ENCODE results near the gene B4GALT5. TPM values are rescaled to one million over a fixed set of nuclear protein-coding genes. Genes with fewer than 3 reads are reported as not detected.

The B4GALT5 gene
- total and polyA plus RNA-seq, 5 donors from 2014 or later, result 0.45 to 13.6 (median 1.1) TPM

- Mint-ChIP-seq H3K4me1 (peaks cover 17 to 60% (median 38%) of the 10 kb centered on the region in 4 donors), H3K36me3 (no peaks in the 10 kb centered on the region), H3K27me3 (no peaks in the 10 kb centered on the region), H3K27ac (peak overlapping the region in 1 of 3 donors; percentile 49), H3K9me3 (no peaks in the 10 kb centered on the region), H3K4me3 (no peak overlapping the region)
- H3K27ac ChIP-seq (ENCODE audit: insufficient read depth, low read length, poor library complexity, severe bottlenecking), result no peak overlapping the region
- no peaks in the 10 kb centered on the region for H3K36me3 ChIP-seq (ENCODE audit: control insufficient read depth, insufficient read depth, low read length)
- no peaks in the 10 kb centered on the region for H3K27me3 ChIP-seq (ENCODE audit: control insufficient read depth, insufficient read depth, low read length)
- ATAC-seq (ENCODE audit: low read depth in 2 of 2), result no peak
- no peak overlapping the region for H3K4me3 ChIP-seq (ENCODE audit: low read depth, low read length)
- no peak for DNase-seq
- no peaks in the 10 kb centered on the region for H3K9me3 ChIP-seq (ENCODE audit: control insufficient read depth in 2 of 2, low read length in 2 of 2)
- H3K4me1 ChIP-seq (ENCODE audit: control insufficient read depth, insufficient read depth, low read length, poor library complexity, severe bottlenecking), result peaks cover 5% of the 10 kb centered on the region
Measured at GRCh38 chr20:49692941-49693340, 20.7 kb downstream of the B4GALT5 start.

GRCh38 chr20:49691818-49692568, 21.7 kb downstream of the B4GALT5 start:
- no peak overlapping the region for H3K27ac ChIP-seq (ENCODE audit: insufficient read depth, low read length, poor library complexity, severe bottlenecking)
- H3K27ac Mint-ChIP-seq, result peak overlapping the region in 1 of 3 donors; percentile 21
- no peak overlapping the region for H3K4me3 Mint-ChIP-seq
- H3K4me1 ChIP-seq (ENCODE audit: control insufficient read depth, insufficient read depth, low read length, poor library complexity, severe bottlenecking), result no peaks in the 10 kb centered on the region
- ATAC-seq (ENCODE audit: low read depth in 2 of 2) (no peak), DNase-seq (no peak)
- peaks cover 18 to 52% (median 35%) of the 10 kb centered on the region in 4 donors for H3K4me1 Mint-ChIP-seq
- no peaks in the 10 kb centered on the region for H3K36me3 ChIP-seq (ENCODE audit: control insufficient read depth, insufficient read depth, low read length)
- H3K4me3 ChIP-seq (ENCODE audit: low read depth, low read length), result no peak overlapping the region
- H3K36me3 Mint-ChIP-seq, result no peaks in the 10 kb centered on the region
- H3K27me3 ChIP-seq (ENCODE audit: control insufficient read depth, insufficient read depth, low read length), result no peaks in the 10 kb centered on the region
- H3K9me3 ChIP-seq (ENCODE audit: control insufficient read depth in 2 of 2, low read length in 2 of 2), result no peaks in the 10 kb centered on the region
- H3K9me3 Mint-ChIP-seq, result no peaks in the 10 kb centered on the region
- no peaks in the 10 kb centered on the region for H3K27me3 Mint-ChIP-seq

- no peaks in the 10 kb centered on the region for H3K9me3 ChIP-seq (ENCODE audit: control insufficient read depth in 2 of 2, low read length in 2 of 2)
- Mint-ChIP-seq H3K4me3 (no peak overlapping the region), H3K9me3 (no peaks in the 10 kb centered on the region), H3K36me3 (no peaks in the 10 kb centered on the region), H3K27ac (peak overlapping the region in 1 of 3 donors; percentile 21), H3K4me1 (peaks cover 13 to 46% (median 39%) of the 10 kb centered on the region in 4 donors), H3K27me3 (no peaks in the 10 kb centered on the region)
- no peak for ATAC-seq (ENCODE audit: low read depth in 2 of 2)
- peak overlapping the region; percentile 10 for H3K27ac ChIP-seq (ENCODE audit: insufficient read depth, low read length, poor library complexity, severe bottlenecking)
- no peaks in the 10 kb centered on the region for H3K36me3 ChIP-seq (ENCODE audit: control insufficient read depth, insufficient read depth, low read length)
- H3K27me3 ChIP-seq (ENCODE audit: control insufficient read depth, insufficient read depth, low read length), result no peaks in the 10 kb centered on the region
- H3K4me1 ChIP-seq (ENCODE audit: control insufficient read depth, insufficient read depth, low read length, poor library complexity, severe bottlenecking), result no peaks in the 10 kb centered on the region
- H3K4me3 ChIP-seq (ENCODE audit: low read depth, low read length), result no peak overlapping the region
- no peak for DNase-seq
Measured at GRCh38 chr20:49690899-49691620, 22.6 kb downstream of the B4GALT5 start.

- Mint-ChIP-seq H3K4me1 (peaks cover 8 to 39% (median 31%) of the 10 kb centered on the region in 4 donors), H3K27ac (peak overlapping the region in 2 of 3 donors; percentile 23 to 43), H3K27me3 (no peaks in the 10 kb centered on the region), H3K4me3 (no peak overlapping the region), H3K36me3 (peaks cover 4% of the 10 kb centered on the region), H3K9me3 (no peaks in the 10 kb centered on the region)
- Histone ChIP-seq H3K27ac (ENCODE audit: insufficient read depth, low read length, poor library complexity, severe bottlenecking) (no peak overlapping the region), H3K36me3 (ENCODE audit: control insufficient read depth, insufficient read depth, low read length) (no peaks in the 10 kb centered on the region), H3K4me3 (ENCODE audit: low read depth, low read length) (no peak overlapping the region), H3K4me1 (ENCODE audit: control insufficient read depth, insufficient read depth, low read length, poor library complexity, severe bottlenecking) (no peaks in the 10 kb centered on the region), H3K9me3 (ENCODE audit: control insufficient read depth in 2 of 2, low read length in 2 of 2) (no peaks in the 10 kb centered on the region), H3K27me3 (ENCODE audit: control insufficient read depth, insufficient read depth, low read length) (no peaks in the 10 kb centered on the region)
- no peak for DNase-seq
- ATAC-seq (ENCODE audit: low read depth in 2 of 2), result no peak
Measured at GRCh38 chr20:49687595-49688567, 25.8 kb downstream of the B4GALT5 start.

GRCh38 chr20:49685809-49686208, 27.9 kb downstream of the B4GALT5 start:
- Histone ChIP-seq H3K9me3 (ENCODE audit: control insufficient read depth in 2 of 2, low read length in 2 of 2) (no peaks in the 10 kb centered on the region), H3K4me1 (ENCODE audit: control insufficient read depth, insufficient read depth, low read length, poor library complexity, severe bottlenecking) (no peaks in the 10 kb centered on the region)
- H3K4me1 Mint-ChIP-seq, result peaks cover 8 to 34% (median 28%) of the 10 kb centered on the region in 4 donors

GRCh38 chr20:49685161-49685601, 28.5 kb downstream of the B4GALT5 start:
- Mint-ChIP-seq H3K36me3 (peaks cover 19% of the 10 kb centered on the region), H3K27me3 (no peaks in the 10 kb centered on the region), H3K27ac (peak overlapping the region in 1 of 3 donors; percentile 15), H3K4me3 (no peak overlapping the region), H3K9me3 (no peaks in the 10 kb centered on the region), H3K4me1 (peaks cover 8 to 35% (median 29%) of the 10 kb centered on the region in 4 donors)
- ATAC-seq (ENCODE audit: low read depth in 2 of 2) (no peak), DNase-seq (no peak)
- no peaks in the 10 kb centered on the region for H3K4me1 ChIP-seq (ENCODE audit: control insufficient read depth, insufficient read depth, low read length, poor library complexity, severe bottlenecking)
- H3K36me3 ChIP-seq (ENCODE audit: control insufficient read depth, insufficient read depth, low read length), result no peaks in the 10 kb centered on the region
- no peaks in the 10 kb centered on the region for H3K27me3 ChIP-seq (ENCODE audit: control insufficient read depth, insufficient read depth, low read length)
- no peaks in the 10 kb centered on the region for H3K9me3 ChIP-seq (ENCODE audit: control insufficient read depth in 2 of 2, low read length in 2 of 2)
- no peak overlapping the region for H3K27ac ChIP-seq (ENCODE audit: insufficient read depth, low read length, poor library complexity, severe bottlenecking)
- H3K4me3 ChIP-seq (ENCODE audit: low read depth, low read length), result no peak overlapping the region

More at GRCh38 chr20:49685809-49686208, 27.9 kb downstream of the B4GALT5 start:
- Histone ChIP-seq H3K36me3 (ENCODE audit: control insufficient read depth, insufficient read depth, low read length) (no peaks in the 10 kb centered on the region), H3K27ac (ENCODE audit: insufficient read depth, low read length, poor library complexity, severe bottlenecking) (no peak overlapping the region), H3K4me3 (ENCODE audit: low read depth, low read length) (no peak overlapping the region), H3K27me3 (ENCODE audit: control insufficient read depth, insufficient read depth, low read length) (no peaks in the 10 kb centered on the region)
- DNase-seq (no peak), ATAC-seq (ENCODE audit: low read depth in 2 of 2) (no peak)
- no peak overlapping the region for H3K27ac Mint-ChIP-seq
- peaks cover 19% of the 10 kb centered on the region for H3K36me3 Mint-ChIP-seq
- no peak overlapping the region for H3K4me3 Mint-ChIP-seq
- no peaks in the 10 kb centered on the region for H3K9me3 Mint-ChIP-seq
- no peaks in the 10 kb centered on the region for H3K27me3 Mint-ChIP-seq

- peaks cover 13 to 38% (median 33%) of the 10 kb centered on the region in 4 donors for H3K4me1 Mint-ChIP-seq
- Histone ChIP-seq H3K9me3 (ENCODE audit: control insufficient read depth in 2 of 2, low read length in 2 of 2) (no peaks in the 10 kb centered on the region), H3K36me3 (ENCODE audit: control insufficient read depth, insufficient read depth, low read length) (no peaks in the 10 kb centered on the region), H3K27ac (ENCODE audit: insufficient read depth, low read length, poor library complexity, severe bottlenecking) (no peak overlapping the region), H3K4me3 (ENCODE audit: low read depth, low read length) (no peak overlapping the region), H3K27me3 (ENCODE audit: control insufficient read depth, insufficient read depth, low read length) (no peaks in the 10 kb centered on the region), H3K4me1 (ENCODE audit: control insufficient read depth, insufficient read depth, low read length, poor library complexity, severe bottlenecking) (peaks cover 3% of the 10 kb centered on the region)
- peaks cover 19% of the 10 kb centered on the region for H3K36me3 Mint-ChIP-seq
- ATAC-seq (ENCODE audit: low read depth in 2 of 2), result no peak
- no peaks in the 10 kb centered on the region for H3K9me3 Mint-ChIP-seq
- no peak overlapping the region for H3K4me3 Mint-ChIP-seq
- H3K27me3 Mint-ChIP-seq, result no peaks in the 10 kb centered on the region
- DNase-seq, result no peak
- H3K27ac Mint-ChIP-seq, result peak overlapping the region in 1 of 3 donors; percentile 55
Measured at GRCh38 chr20:49684335-49684997, 29.2 kb downstream of the B4GALT5 start.

All from CD4-positive, CD25-positive, alpha-beta regulatory T cell (primary cell).